ENCODE results near the gene BORCS8. TPM values are rescaled to one million over a fixed set of nuclear protein-coding genes. Genes with fewer than 3 reads are reported as not detected.
"Not testable (repeated sequence)": the region's sequence is repeated elsewhere in the genome, so short reads cannot be mapped to it uniquely, and the experiment has no call there.

BORCS8 gene
- total RNA-seq, 1 donor from 2014 or later = 26.7 TPM

- no peaks in the 10 kb centered on the region for H3K4me1 Mint-ChIP-seq
- no peaks in the 10 kb centered on the region for H3K27me3 Mint-ChIP-seq (ENCODE audit: low read depth)
- no peak for DNase-seq (ENCODE audit: low spot score in 2 of 2, unreplicated experiment in 2 of 2)
- H3K9me3 Mint-ChIP-seq = peaks cover 5% of the 10 kb centered on the region
- H3K4me3 Mint-ChIP-seq = no peak overlapping the region
- no peak overlapping the region for H3K27ac Mint-ChIP-seq
- TF ChIP-seq CTCF (IDR thresholded peaks at IDR 0.05; ENCODE audit: unreplicated experiment) = no peak
- H3K36me3 Mint-ChIP-seq = peaks cover 13% of the 10 kb centered on the region
Measured at GRCh38 chr19:19155495-19156219, 36.3 kb downstream of the BORCS8 start.

- no peak for DNase-seq (ENCODE audit: low spot score in 2 of 2, unreplicated experiment in 2 of 2)
- no peak overlapping the region for H3K4me3 Mint-ChIP-seq
- no peaks in the 10 kb centered on the region for H3K4me1 Mint-ChIP-seq
- H3K36me3 Mint-ChIP-seq = peaks cover 13% of the 10 kb centered on the region
- H3K27ac Mint-ChIP-seq = no peak overlapping the region
- no peak for TF ChIP-seq CTCF (IDR thresholded peaks at IDR 0.05; ENCODE audit: unreplicated experiment)
- H3K27me3 Mint-ChIP-seq (ENCODE audit: low read depth) = no peaks in the 10 kb centered on the region
- H3K9me3 Mint-ChIP-seq = peaks cover 5% of the 10 kb centered on the region
Measured at GRCh38 chr19:19154768-19155494, 37.0 kb downstream of the BORCS8 start.

- no peak for TF ChIP-seq CTCF (IDR thresholded peaks at IDR 0.05; ENCODE audit: unreplicated experiment)
- no peaks in the 10 kb centered on the region for H3K4me1 Mint-ChIP-seq
- peaks cover 16% of the 10 kb centered on the region for H3K36me3 Mint-ChIP-seq
- no peak overlapping the region for H3K4me3 Mint-ChIP-seq
- no peak overlapping the region for H3K27ac Mint-ChIP-seq
- no peak for DNase-seq (ENCODE audit: low spot score in 2 of 2, unreplicated experiment in 2 of 2)
- H3K9me3 Mint-ChIP-seq = peaks cover 5% of the 10 kb centered on the region
- no peaks in the 10 kb centered on the region for H3K27me3 Mint-ChIP-seq (ENCODE audit: low read depth)
Measured at GRCh38 chr19:19152668-19153384, 39.1 kb downstream of the BORCS8 start.

- H3K27ac Mint-ChIP-seq = no peak overlapping the region
- peaks cover 5% of the 10 kb centered on the region for H3K9me3 Mint-ChIP-seq
- no peaks in the 10 kb centered on the region for H3K4me1 Mint-ChIP-seq
- H3K27me3 Mint-ChIP-seq (ENCODE audit: low read depth) = no peaks in the 10 kb centered on the region
- no peak for TF ChIP-seq CTCF (IDR thresholded peaks at IDR 0.05; ENCODE audit: unreplicated experiment)
- peaks cover 9% of the 10 kb centered on the region for H3K36me3 Mint-ChIP-seq
- DNase-seq (ENCODE audit: low spot score in 2 of 2, unreplicated experiment in 2 of 2) = no peak
- H3K4me3 Mint-ChIP-seq = no peak overlapping the region
Measured at GRCh38 chr19:19151418-19151817, 40.5 kb downstream of the BORCS8 start.

- no peak for DNase-seq (ENCODE audit: low spot score in 2 of 2, unreplicated experiment in 2 of 2)
- Mint-ChIP-seq H3K9me3 (no peaks in the 10 kb centered on the region), H3K4me3 (no peak overlapping the region), H3K27me3 (ENCODE audit: low read depth) (no peaks in the 10 kb centered on the region), H3K4me1 (no peaks in the 10 kb centered on the region), H3K27ac (no peak overlapping the region), H3K36me3 (peaks cover 3% of the 10 kb centered on the region)
- no peak for TF ChIP-seq CTCF (IDR thresholded peaks at IDR 0.05; ENCODE audit: unreplicated experiment)
Measured at GRCh38 chr19:19149435-19149834, 42.5 kb downstream of the BORCS8 start.

GRCh38 chr19:19148504-19148903 is 43.4 kb downstream of the BORCS8 start:
- H3K36me3 Mint-ChIP-seq; H3K27me3 Mint-ChIP-seq (ENCODE audit: low read depth); H3K4me1 Mint-ChIP-seq; H3K27ac Mint-ChIP-seq; H3K4me3 Mint-ChIP-seq; DNase-seq (ENCODE audit: low spot score in 2 of 2, unreplicated experiment in 2 of 2); H3K9me3 Mint-ChIP-seq: not testable (repeated sequence)

Measured in mesothelial cell of epicardium (in vitro differentiated cells).